Measurements from ENCODE around the gene GPRASP3. TPM values are rescaled to one million over a fixed set of nuclear protein-coding genes. Genes with fewer than 3 reads are reported as not detected.

GPRASP3 gene
- total and polyA plus RNA-seq, 5 donors: 2.0 to 12.2 (median 9.5) TPM

DNA sequence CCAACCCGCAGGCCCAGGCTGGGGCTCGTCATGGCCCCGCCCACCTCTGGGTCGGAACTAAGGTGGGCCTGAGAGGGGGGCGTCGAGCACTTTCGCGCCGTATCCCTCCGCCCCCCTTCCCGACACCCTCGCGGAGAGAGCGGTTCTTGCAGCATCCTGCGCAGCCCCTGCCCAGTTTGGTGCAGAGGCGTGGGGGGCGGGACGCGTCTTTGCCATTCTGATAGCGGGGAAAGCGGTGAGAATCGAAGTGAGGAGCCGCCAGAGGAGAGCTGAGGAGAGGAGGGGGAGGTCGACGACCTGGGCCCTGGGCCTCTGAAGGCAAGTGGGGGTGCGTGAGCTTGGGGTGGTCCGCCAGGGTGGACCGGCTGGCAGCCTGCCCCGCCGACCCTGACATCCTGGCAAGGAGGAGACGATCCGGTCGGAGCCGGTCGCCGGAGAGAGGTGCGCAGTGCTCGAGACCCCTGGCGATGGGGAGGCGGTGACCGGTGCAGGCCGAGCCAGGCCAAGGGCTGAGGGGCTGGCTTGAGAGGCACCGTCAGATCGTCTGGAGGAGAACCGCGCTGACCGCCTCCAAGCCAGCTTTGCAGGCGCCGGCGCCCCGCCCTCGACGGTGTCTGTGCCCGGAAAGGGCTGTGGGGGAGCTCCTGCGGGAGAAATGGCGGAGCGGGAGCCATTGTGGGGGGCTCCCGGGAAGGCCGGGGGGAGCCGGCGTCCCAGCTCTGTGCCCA lies 25.5 kb downstream of the GPRASP3 start:
- Histone ChIP-seq H3K27ac (ENCODE audit: low read length) (no peak overlapping the region), H3K27me3 (ENCODE audit: control insufficient read depth, insufficient read depth) (no peaks in the 10 kb centered on the region), H3K4me3 (ENCODE audit: low read length) (peak overlapping the region; percentile 55), H3K9me3 (ENCODE audit: control insufficient read depth, low read length) (no peaks in the 10 kb centered on the region), H3K4me1 (ENCODE audit: control insufficient read depth, insufficient read depth, low read length) (no peaks in the 10 kb centered on the region)
- DNase-seq (peak; percentile 46 to 79 (median 79)), ATAC-seq (peak; percentile 81 to 86)
- intact Hi-C loops (cut with DNase I): no loop called here
- under 1% methylated on average over 61 of the region's 61 CpGs for WGBS

DNA sequence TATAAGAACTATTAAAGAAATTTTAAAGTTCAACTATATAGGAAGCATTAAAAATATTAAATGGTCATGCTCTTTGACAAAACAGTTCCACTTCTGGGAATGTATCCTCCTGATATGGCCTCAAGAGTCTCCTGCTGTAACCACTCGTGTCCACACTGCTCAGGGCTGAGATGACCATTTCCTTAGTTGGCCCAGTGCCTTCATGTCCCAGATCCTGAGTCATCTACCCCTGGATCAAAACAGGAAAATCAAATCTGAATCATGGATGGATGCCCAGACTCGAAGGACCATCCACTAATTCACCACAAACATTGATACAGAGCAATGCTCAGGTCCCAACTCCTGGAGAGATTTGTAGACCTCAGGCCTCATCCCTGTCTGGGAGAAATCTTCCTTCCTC lies 44.7 kb downstream of the GPRASP3 start:
- Histone ChIP-seq H3K27me3 (ENCODE audit: control insufficient read depth, insufficient read depth) (no peaks in the 10 kb centered on the region), H3K4me1 (ENCODE audit: control insufficient read depth, insufficient read depth, low read length) (no peaks in the 10 kb centered on the region), H3K4me3 (ENCODE audit: low read length) (no peak overlapping the region), H3K27ac (ENCODE audit: low read length) (no peak overlapping the region), H3K9me3 (ENCODE audit: control insufficient read depth, low read length) (no peaks in the 10 kb centered on the region)
- intact Hi-C loops (cut with DNase I): no loop called here
- 24% methylated on average over 2 of the region's 2 CpGs for WGBS
- peak; percentile 70 to 88 for ATAC-seq
- peak in 2 of 3 donors; percentile 35 to 46 for DNase-seq

DNA sequence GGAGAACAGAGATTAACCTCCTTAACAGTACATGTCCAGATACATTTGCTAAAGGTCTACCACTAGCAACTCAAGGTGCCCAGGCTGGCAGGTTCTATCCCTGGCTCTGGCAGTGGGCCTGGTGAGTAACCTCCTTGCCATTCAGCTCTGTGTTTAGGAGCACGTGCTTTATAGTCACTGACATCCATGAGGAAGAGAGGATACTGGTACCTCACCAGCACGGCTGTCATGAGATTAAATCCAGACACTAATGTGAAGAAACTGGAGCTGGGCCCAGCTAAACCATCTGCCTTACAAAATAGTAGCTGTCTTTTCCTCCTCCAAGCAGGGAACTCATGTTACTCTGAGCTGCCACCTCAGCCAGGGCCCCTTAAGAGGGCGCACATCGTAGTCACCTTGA lies 45.3 kb downstream of the GPRASP3 start:
- no peaks in the 10 kb centered on the region for H3K4me1 ChIP-seq (ENCODE audit: control insufficient read depth, insufficient read depth, low read length)
- intact Hi-C loops (cut with DNase I): no loop called here
- WGBS: 35% methylated on average over 4 of the region's 4 CpGs
- H3K4me3 ChIP-seq (ENCODE audit: low read length): no peak overlapping the region
- DNase-seq: no peak
- peak overlapping the region; percentile 19 for H3K27ac ChIP-seq (ENCODE audit: low read length)
- H3K27me3 ChIP-seq (ENCODE audit: control insufficient read depth, insufficient read depth): no peaks in the 10 kb centered on the region
- ATAC-seq: no peak
- no peaks in the 10 kb centered on the region for H3K9me3 ChIP-seq (ENCODE audit: control insufficient read depth, low read length)

DNA sequence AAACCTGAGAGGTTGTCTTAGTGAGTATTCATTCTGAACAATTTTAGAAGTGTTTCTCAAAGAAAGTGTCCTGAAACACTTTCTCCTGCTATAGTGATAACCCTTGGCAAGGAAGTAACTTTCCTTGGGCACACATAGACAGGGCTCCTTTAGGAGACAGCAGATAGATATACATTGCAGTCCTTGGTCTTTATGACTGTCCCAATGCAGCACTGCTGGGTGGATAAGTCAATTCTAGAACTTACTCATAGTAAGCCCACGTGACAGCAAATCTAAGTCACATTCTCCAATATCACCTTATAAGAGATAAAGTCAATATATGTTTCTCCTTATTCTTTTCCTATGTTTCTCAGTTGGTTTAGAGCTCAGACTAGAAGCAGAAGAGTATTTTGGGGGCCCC lies 46.7 kb downstream of the GPRASP3 start:
- ATAC-seq (no peak), DNase-seq (no peak)
- Histone ChIP-seq H3K9me3 (ENCODE audit: control insufficient read depth, low read length) (no peaks in the 10 kb centered on the region), H3K4me3 (ENCODE audit: low read length) (no peak overlapping the region), H3K27me3 (ENCODE audit: control insufficient read depth, insufficient read depth) (no peaks in the 10 kb centered on the region), H3K4me1 (ENCODE audit: control insufficient read depth, insufficient read depth, low read length) (no peaks in the 10 kb centered on the region), H3K27ac (ENCODE audit: low read length) (no peak overlapping the region)
- intact Hi-C loops (cut with DNase I): no loop called here
- 93% methylated on average over 1 of the region's 1 CpG for WGBS

DNA sequence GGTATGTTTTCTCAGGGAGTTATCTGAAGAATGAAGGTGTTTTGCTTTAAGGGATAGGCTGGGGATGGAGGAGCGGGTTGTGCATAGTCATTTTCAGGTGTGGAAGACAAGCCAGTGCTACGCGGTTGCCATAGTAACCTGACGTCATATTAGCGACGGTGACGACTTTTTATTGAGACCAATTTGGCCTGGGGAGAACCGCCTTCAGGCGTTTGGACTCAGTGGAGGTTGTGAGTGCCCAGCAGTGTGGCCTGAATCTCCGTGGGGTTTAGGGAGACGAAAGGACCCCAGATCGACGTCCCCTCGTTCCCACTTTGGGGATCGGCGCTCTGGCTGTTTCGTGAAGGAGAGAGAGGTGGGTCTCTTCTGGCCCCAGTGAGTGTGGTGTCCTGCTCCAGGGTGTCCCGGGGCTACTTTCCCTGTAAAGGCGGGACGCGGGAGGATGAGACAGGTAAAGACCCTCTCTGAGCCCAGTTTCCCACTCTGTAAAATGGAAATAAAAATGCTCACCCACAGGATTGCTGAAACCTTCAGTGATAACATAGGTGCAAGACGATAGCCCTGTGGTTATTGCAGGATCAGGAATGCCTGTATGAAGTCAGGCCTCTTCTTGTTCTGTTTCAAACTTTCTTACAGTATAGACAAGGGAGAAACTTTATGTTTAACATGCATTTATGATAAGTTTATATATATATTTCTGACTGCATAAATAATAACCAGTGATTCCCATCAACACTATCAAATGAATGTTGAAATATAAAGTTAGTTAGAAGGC lies 48.6 kb downstream of the GPRASP3 start:
- no peaks in the 10 kb centered on the region for H3K4me1 ChIP-seq (ENCODE audit: control insufficient read depth, insufficient read depth, low read length)
- H3K27ac ChIP-seq (ENCODE audit: low read length): no peak overlapping the region
- H3K27me3 ChIP-seq (ENCODE audit: control insufficient read depth, insufficient read depth): no peaks in the 10 kb centered on the region
- H3K9me3 ChIP-seq (ENCODE audit: control insufficient read depth, low read length): no peaks in the 10 kb centered on the region
- peak overlapping the region; percentile 83 for H3K4me3 ChIP-seq (ENCODE audit: low read length)
- ATAC-seq (peak; percentile 88 to 89), DNase-seq (peak; percentile 51 to 79 (median 71))
- intact Hi-C loops (cut with DNase I): no loop called here
- 1% methylated on average over 22 of the region's 22 CpGs for WGBS

Other genes starting within 250 kb of the GPRASP3 start
- under 1 TPM in 1 of 4 donors, not detected in 3; 0.38 TPM for gene TCP11X2, start 248.9 kb upstream of the GPRASP3 start, total RNA-seq
- not detected for gene TCP11X2, start 248.9 kb upstream of the GPRASP3 start, polyA plus RNA-seq
- gene TMSB15A, start 204.0 kb upstream of the GPRASP3 start, total RNA-seq: 1 to 10 TPM in 1 of 4 donors, under 1 TPM in 2, not detected in 1; 0.71 to 4.2 (median 0.82) TPM
- gene TMSB15A, start 204.0 kb upstream of the GPRASP3 start, polyA plus RNA-seq: 2.0 TPM
- gene ARMCX5, start 121.2 kb upstream of the GPRASP3 start, total RNA-seq: 10 to 100 TPM in 1 of 4 donors, 1 to 10 TPM in 3; 6.7 to 11.0 (median 8.1) TPM
- 4.2 TPM for gene ARMCX5, start 121.2 kb upstream of the GPRASP3 start, polyA plus RNA-seq
- gene GPRASP1, start 69.3 kb upstream of the GPRASP3 start, total RNA-seq: 10 to 100 TPM; 18.0 to 29.8 (median 21.5) TPM
- 9.9 TPM for gene GPRASP1, start 69.3 kb upstream of the GPRASP3 start, polyA plus RNA-seq
- 10 to 100 TPM; 21.2 to 24.1 (median 23.0) TPM for gene GPRASP2, start 8.3 kb upstream of the GPRASP3 start, total RNA-seq
- gene GPRASP2, start 8.3 kb upstream of the GPRASP3 start, polyA plus RNA-seq: 9.9 TPM
- under 1 TPM in 2 of 4 donors, not detected in 2; 0.39 to 0.54 TPM for gene RAB40AL, start 216.5 kb downstream of the GPRASP3 start, total RNA-seq
- 0.14 TPM for gene RAB40AL, start 216.5 kb downstream of the GPRASP3 start, polyA plus RNA-seq